Glutamatergic neuron (in vitro differentiated cells): ENCODE data around the gene SLC35F6. TPM values are rescaled to one million over a fixed set of nuclear protein-coding genes. Genes with fewer than 3 reads are reported as not detected.
A peak's percentile ranks its signal among the peaks of the same experiment; 100 is the strongest.
"Not testable (repeated sequence)": the region's sequence is repeated elsewhere in the genome, so short reads cannot be mapped to it uniquely, and the experiment has no call there.

Experiments
- DNase-seq: peaks from one replicate; pipeline ENCODE4 v3.0.0; 2022
- H3K27ac Mint-ChIP-seq: one replicate; pipeline ENCODE4 v1.8.0; 2020; ENCODE audit warnings: mild to moderate bottlenecking, mixed read lengths, inconsistent platforms; ENCODE audit not compliant: unreplicated experiment
- H3K27me3 Mint-ChIP-seq: one replicate; pipeline ENCODE4 v1.8.0; 2020; ENCODE audit warnings: mild to moderate bottlenecking, moderate library complexity, mixed read lengths, inconsistent platforms; ENCODE audit not compliant: unreplicated experiment
- H3K36me3 Mint-ChIP-seq: one replicate; pipeline ENCODE4 v1.8.0; 2020; ENCODE audit warnings: mild to moderate bottlenecking, mixed read lengths, inconsistent platforms; ENCODE audit not compliant: unreplicated experiment
- H3K4me1 Mint-ChIP-seq: one replicate; pipeline ENCODE4 v1.8.0; 2020; ENCODE audit warnings: mild to moderate bottlenecking, low read depth, mixed read lengths, inconsistent platforms; ENCODE audit not compliant: unreplicated experiment
- H3K4me3 Mint-ChIP-seq: one replicate; pipeline ENCODE4 v1.8.0; 2020; ENCODE audit warnings: mild to moderate bottlenecking, mixed read lengths, inconsistent platforms; ENCODE audit not compliant: unreplicated experiment
- H3K9me3 Mint-ChIP-seq: one replicate; pipeline ENCODE4 v1.8.0; 2020; ENCODE audit warnings: mild to moderate bottlenecking, moderate library complexity, mixed read lengths, inconsistent platforms; ENCODE audit not compliant: unreplicated experiment
- CTCF ChIP-seq: fragments of 200-600 bp; sonication (generic); IDR thresholded peaks from one replicate; pipeline ENCODE4 v1.5.0; 2021; ENCODE audit not compliant: partially characterized antibody, unreplicated experiment
- total RNA-seq: library from RNA; stranded (reverse); fragmentation: NEBNext Ultra II Directional; extraction: Animal tissue kit (Norgen Biotek cat#: 25700); gene quantifications from one replicate; pipeline ENCODE4 v1.2.1, GENCODE V29; 2021; ENCODE audit not compliant: unreplicated experiment

SLC35F6 gene
- total RNA-seq, 1 donor from 2014 or later: 28.8 TPM

DNA sequence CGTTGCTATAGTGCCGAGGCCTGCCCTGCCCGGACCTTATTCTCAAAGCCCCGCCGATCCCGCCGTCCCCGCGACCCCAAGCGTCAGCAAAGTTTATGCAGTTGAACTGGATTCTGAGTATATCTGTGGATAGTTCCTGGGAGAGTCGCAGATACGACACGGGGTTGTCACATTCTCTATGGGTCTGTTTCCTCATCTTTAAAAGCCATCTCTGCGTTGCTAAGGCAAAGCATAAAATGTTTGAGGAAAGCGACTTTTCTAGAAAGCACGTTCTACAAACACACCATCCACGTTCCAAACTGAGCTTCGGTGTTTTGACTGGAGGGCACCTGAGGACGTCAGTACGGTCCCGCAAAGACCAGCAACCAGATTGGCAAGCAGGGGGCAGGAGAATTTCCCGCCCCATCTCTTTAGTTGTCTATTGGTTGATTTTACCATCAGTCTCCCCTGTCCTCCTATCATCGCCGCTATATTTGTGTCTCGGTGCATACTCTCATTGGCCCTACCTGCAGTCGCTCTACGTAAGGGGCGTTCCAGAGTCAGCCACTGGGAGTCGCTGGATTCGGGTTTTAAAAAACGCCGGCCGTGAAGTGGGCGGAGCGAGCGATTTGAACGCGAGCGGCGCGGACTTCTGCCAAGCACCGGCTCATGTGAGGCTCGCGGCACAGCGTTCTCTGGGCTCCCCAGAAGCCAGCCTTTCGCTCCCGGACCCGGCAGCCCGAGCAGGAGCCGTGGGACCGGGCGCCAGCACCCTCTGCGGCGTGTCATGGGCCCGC, 21.5 kb downstream of the SLC35F6 start, which contains the start of gene CENPA:
Gene CENPA (plus strand): TSS at position 626 of the 776 bp plus-strand sequence. CDS start 141 bp downstream, at position 767.
- DNase-seq: peak; percentile 95
- Mint-ChIP-seq H3K27me3 (no peaks in the 10 kb centered on the region), H3K9me3 (no peaks in the 10 kb centered on the region), H3K27ac (peak within 1 kb of the TSS; percentile 29), H3K4me3 (peak within 1 kb of the TSS; percentile 87), H3K36me3 (peaks cover under 1% of the 10 kb centered on the region), H3K4me1 (no peaks in the 10 kb centered on the region)
- peak; percentile 72 for TF ChIP-seq CTCF

GRCh38 chr2:26786207-26787028, 22.3 kb downstream of the SLC35F6 start:
- no peaks in the 10 kb centered on the region for H3K27me3 Mint-ChIP-seq
- H3K36me3 Mint-ChIP-seq: peaks cover 5% of the 10 kb centered on the region
- no peaks in the 10 kb centered on the region for H3K4me1 Mint-ChIP-seq
- H3K4me3 Mint-ChIP-seq: peak overlapping the region; percentile 84
- H3K27ac Mint-ChIP-seq: peak overlapping the region; percentile 29
- no peaks in the 10 kb centered on the region for H3K9me3 Mint-ChIP-seq
- no peak for TF ChIP-seq CTCF
- DNase-seq: no peak

DNA sequence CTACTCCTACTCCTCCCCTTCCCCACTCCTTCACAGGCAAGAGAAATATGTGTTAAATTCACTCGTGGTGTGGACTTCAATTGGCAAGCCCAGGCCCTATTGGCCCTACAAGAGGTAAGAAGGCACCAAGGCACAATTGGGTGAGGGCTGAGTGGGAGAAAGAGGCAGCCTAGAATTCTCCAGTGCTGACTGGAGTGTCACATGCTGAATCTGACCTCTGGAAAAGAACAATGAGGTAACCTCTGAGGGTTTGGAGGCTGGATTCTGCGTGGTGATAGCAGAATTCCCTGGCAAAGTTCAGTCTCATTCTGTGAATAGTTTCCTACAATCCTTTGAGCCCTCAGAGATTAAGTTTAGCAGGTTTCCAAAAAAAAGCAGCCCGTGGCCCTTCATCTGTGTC, 28.6 kb downstream of the SLC35F6 start:
- Mint-ChIP-seq H3K4me1 (peaks cover 5% of the 10 kb centered on the region), H3K27ac (peak overlapping the region; percentile 48)

DNA sequence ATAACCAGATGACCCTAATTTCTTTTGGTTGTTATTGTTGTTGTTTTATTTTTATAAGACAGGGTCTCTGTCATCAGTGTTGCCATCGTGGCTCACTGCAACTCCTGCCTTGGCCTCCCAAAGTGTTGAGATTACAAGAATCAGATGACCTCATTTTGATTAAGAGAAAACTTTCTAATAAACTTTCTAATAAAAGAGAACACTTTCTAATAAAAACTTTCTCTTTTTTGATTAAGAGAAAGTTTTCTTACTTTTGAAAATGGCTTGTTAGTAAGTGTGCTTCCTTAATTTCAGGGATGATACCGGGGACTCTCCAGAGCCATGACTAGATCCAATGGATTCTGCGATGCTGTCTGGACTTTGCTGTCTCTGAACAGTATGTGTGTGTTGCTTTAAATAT, 29.4 kb downstream of the SLC35F6 start:
- DNase-seq: no peak
- Mint-ChIP-seq H3K4me3 (no peak overlapping the region), H3K36me3 (peaks cover 5% of the 10 kb centered on the region), H3K27ac (peak overlapping the region; percentile 65), H3K4me1 (peaks cover 5% of the 10 kb centered on the region), H3K27me3 (no peaks in the 10 kb centered on the region), H3K9me3 (no peaks in the 10 kb centered on the region)
- no peak for TF ChIP-seq CTCF

More for the DNA sequence above, 28.6 kb downstream of the SLC35F6 start:
- Mint-ChIP-seq H3K4me3 (no peak overlapping the region), H3K27me3 (no peaks in the 10 kb centered on the region), H3K9me3 (no peaks in the 10 kb centered on the region), H3K36me3 (peaks cover 5% of the 10 kb centered on the region)
- no peak for TF ChIP-seq CTCF
- no peak for DNase-seq

- H3K9me3 Mint-ChIP-seq, H3K27me3 Mint-ChIP-seq, H3K4me3 Mint-ChIP-seq, H3K36me3 Mint-ChIP-seq, H3K4me1 Mint-ChIP-seq, DNase-seq: not testable (repeated sequence)
- H3K27ac Mint-ChIP-seq: peak overlapping the region; percentile 77
Measured at GRCh38 chr2:26795135-26795534, 31.1 kb downstream of the SLC35F6 start.
